Activated CD8-positive, alpha-beta memory T cell treated with anti-CD3 and anti-CD28 coated beads for 1 hour (primary cell): ENCODE data around the gene RASAL2.

Source experiments
- DNase-seq, 2 donors: peaks; one replicate each; pipeline ENCODE4 v3.0.0-alpha.2; 2020; ENCODE audit warnings: low read depth in 1 of 2; ENCODE audit errors: extremely low read depth in 1 of 2

Gene RASAL2

DNA sequence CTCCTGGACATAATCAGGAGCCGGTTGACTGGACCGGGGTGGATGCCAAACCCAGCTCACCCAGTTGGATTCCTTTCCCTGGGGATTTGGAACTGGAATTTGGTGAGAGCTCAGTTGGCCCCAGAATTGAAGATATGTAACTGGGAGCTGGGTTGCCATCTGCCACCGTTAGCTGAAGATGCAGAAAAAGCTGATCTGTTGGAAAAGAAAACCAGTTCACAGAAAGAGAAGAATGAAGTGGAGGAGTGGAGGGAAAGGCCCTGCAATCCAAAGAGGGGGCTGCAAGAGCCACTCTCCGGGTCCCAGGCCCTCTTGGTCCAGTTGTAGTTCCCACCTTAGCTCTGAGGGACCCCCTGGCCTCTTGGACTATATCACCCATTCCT lies 435.0 kb downstream of the RASAL2 start:
- DNase-seq: no peak

DNA sequence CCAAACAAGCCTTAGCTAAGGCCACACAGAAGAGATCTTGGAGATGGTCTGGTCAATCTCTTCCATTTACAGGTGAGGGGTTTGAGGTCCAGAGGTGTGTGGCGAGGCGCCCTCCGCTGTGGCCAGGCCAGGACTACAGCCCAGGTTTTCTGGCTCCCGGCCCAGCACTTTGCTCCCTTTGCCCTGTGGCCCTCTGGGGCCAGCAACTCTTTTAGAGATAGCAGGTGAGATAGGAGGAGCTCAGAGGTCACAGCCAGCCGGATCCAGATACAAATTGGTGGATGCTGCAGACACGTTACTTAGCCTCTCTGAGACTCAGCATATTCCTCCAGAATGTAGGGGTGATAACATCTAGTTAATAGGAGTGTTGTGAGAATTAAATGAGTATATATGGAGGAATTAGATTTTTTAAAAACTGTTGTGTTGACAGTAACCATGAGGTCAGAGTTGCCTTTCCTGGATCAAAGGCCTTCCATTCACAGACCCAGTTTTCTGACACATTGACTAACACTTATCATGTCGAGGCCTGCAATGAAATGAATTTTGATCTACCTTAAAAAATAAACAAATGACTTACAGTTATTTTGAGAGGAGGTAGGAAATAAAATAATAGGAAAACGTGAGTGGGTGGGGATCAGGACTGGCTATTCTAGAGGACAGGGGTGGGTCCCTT lies 435.6 kb downstream of the RASAL2 start:
- DNase-seq: no peak

DNA sequence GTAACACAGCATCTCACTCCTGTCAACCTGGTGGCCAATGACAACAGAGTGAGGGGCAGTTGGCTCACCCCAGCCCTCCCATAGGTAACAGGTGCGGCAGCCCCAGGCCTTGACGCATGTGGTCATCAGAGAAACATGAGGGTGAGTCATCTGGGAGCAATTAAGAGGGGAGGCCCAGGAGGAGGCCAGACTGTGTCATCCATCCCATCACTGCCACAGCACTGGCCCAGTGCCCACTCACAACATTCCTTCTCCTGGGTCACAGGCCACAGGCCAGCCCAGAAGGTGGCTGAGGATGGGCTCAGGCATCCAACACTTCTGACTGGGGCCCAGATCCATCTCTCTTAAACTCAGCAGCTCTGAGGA lies 436.1 kb downstream of the RASAL2 start:
- DNase-seq: no peak

DNA sequence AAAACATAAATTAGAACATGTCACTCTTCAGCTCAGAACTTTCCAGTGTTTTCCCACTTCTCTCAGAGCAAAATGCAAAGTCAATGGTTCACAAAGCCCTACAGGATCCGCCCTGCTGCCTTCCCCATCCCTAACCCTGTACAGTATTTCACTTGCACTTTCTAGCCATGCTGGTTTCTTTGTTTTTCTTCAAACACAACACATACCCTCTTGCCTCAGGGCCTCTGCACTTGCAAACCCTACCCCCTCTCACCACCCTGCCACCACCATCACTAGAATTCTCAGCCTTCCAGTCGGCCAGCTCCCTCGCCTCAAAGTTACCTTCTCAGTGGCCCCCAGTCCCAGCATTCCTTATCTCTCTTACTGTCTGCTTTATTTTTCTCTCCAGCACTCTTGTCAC lies 436.6 kb downstream of the RASAL2 start:
- no peak for DNase-seq

DNA sequence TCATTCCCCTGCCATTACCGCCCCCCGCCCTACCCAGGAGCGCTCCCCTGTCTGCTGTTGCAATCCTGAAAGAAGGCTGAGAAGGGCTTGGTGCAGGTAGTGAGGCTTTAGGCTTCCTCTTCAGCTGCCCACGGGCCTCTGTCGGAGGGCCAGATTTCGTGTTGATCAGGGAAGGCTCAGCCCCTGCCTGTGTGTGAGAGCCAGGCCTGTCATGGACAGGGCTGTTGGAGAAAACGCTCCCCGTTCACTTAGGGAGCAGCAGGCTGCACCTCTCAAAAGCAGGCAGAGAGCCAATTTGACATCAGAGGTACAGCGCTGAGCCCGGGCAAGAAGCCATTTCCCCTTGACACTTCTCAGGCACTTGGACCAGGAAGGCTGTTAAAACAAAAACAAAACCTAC lies 438.0 kb downstream of the RASAL2 start:
- DNase-seq: no peak

DNA sequence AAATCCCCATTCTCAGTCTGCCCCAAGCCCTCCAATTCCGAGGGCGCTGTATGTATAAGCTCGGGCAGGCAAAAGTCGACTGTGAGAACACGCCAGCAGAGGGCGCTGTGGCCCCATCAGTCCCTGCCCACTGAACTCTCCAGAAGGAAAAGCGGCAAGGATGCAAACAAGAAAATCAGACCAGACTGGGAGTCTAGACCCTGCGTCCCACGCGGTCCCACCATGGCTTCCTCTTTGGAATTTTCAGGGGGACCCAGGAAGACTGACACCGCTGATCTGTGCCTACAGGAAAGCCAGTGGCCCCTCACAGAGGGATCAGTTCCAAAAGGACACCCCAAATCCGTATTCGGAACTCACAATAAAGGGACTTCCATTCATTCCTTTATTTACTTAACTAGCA lies 438.5 kb downstream of the RASAL2 start:
- DNase-seq: peak; percentile 36 to 64

DNA sequence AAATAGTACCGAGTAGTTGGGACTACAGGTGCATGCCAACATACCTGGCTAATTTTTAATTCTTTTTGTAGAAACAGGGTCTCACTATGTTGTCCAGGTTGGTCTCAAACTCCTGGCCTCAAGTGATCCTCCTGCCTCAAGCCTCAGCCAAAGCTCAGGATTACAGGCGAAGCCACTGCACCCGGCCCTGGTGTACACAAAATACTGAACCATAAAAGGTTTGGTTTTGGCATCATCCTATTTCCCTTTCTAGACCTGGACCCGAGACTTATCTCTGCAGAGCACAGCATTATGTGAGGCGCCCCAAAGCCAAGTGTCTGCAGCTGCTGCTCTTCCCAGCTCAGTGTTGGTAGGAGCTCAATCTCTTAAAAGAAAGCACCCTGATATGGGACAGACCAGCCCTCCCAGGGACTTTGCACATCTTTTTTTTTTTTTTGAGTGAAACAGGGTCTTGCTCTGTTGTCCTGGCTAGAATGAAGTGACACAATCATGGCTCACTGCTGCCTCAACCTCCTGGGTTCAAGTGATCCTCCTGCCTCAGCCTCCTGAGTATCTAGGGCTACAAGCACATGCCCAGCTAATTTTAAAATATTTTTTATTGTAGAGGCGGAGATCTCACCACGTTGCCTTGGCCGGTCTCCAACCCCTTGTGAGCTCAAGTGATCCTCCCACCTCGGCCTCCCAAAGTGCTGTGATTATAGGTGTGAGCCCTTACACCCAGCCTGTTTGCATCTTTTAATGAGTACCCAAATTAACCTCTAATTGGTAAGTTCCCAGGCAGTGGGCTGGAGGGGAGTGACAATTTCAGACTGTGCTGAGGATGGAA lies 439.4 kb downstream of the RASAL2 start:
- no peak for DNase-seq
